BJ (cell line): Measurements from ENCODE around the gene POLR3A. TPM values are rescaled to one million over a fixed set of nuclear protein-coding genes. Genes with fewer than 3 reads are reported as not detected.

Experiments
- CTCF ChIA-PET: fragments of 350-600 bp; formaldehyde crosslinking; extraction: SDS; loops from one replicate; lab custom pipeline; 2021; ENCODE audit warnings: antibody characterized with exemption, inconsistent platforms; lab: Yijun Ruan, JAX
- POLR2A ChIA-PET: fragments of 300-600 bp; sonication (Branson Sonifier 250); formaldehyde crosslinking; extraction: SDS; loops from one replicate; lab custom pipeline; 2021; ENCODE audit warnings: antibody characterized with exemption; lab: Charles Lee
- DNase-seq: peaks from one replicate; pipeline ENCODE4 v3.0.0-alpha.2; 2011; ENCODE audit warnings: low read depth
- H3K27me3 ChIP-seq: 2 replicates; pipeline ENCODE4 v1.6.0; 2011; ENCODE audit warnings: low read length; ENCODE audit not compliant: control insufficient read depth, insufficient read depth
- H3K36me3 ChIP-seq: 2 replicates; pipeline ENCODE4 v1.5.1; 2011; ENCODE audit warnings: low read length; ENCODE audit not compliant: control insufficient read depth, insufficient read depth
- H3K4me3 ChIP-seq: 2 replicates; pipeline ENCODE4 v1.5.1; 2011; ENCODE audit warnings: low read depth, mild to moderate bottlenecking, control low read depth, low read length
- polyA plus RNA-seq: library from polyadenylated mRNA; depleted of rRNA; stranded (reverse); fragments of >200 nt; gene quantifications from 2 replicates; pipeline ENCODE4 v1.2.3, GENCODE V29; 2011
- TF ChIP-seq, protein P1 (sequence below): IDR thresholded peaks from 2 replicates; pipeline ENCODE4 v1.5.1; 2011; ENCODE audit warnings: low read depth, mild to moderate bottlenecking, control low read depth, inconsistent platforms, low read length, moderate library complexity; ENCODE audit not compliant: insufficient read depth

POLR3A gene
- polyA plus RNA-seq, 1 experiment = 12.7 TPM

DNA sequence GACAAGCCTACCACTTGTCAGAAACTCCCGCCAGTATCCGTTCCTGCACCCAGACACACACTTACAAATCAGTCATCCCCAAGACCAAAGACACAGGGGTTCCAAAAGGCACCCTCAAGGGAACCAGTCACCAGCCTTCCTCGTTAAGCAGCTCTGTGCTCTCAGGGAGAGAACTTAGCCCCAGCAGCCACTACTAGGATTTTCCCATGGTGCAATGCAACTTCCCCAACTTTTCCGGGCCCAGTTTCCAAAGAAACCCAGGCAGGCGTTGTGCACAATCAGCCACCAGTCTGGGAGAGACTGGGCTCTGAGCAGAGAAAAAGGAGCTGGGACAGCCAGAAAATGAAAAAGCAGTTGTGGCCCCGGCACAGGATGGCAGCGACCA is 103.9 kb downstream of the POLR3A start:
- Histone ChIP-seq H3K36me3 (0 out of 2 replicates have a peak, but pooled peaks cover 1% of the 10 kb centered on the region), H3K4me3 (peak overlapping the region; percentile 92), H3K27me3 (no peaks in the 10 kb centered on the region)
- POLR2A ChIA-PET = no interaction called here
- DNase-seq = no peak
- TF ChIP-seq, protein P1, sequence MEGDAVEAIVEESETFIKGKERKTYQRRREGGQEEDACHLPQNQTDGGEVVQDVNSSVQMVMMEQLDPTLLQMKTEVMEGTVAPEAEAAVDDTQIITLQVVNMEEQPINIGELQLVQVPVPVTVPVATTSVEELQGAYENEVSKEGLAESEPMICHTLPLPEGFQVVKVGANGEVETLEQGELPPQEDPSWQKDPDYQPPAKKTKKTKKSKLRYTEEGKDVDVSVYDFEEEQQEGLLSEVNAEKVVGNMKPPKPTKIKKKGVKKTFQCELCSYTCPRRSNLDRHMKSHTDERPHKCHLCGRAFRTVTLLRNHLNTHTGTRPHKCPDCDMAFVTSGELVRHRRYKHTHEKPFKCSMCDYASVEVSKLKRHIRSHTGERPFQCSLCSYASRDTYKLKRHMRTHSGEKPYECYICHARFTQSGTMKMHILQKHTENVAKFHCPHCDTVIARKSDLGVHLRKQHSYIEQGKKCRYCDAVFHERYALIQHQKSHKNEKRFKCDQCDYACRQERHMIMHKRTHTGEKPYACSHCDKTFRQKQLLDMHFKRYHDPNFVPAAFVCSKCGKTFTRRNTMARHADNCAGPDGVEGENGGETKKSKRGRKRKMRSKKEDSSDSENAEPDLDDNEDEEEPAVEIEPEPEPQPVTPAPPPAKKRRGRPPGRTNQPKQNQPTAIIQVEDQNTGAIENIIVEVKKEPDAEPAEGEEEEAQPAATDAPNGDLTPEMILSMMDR = no peak
- CTCF ChIA-PET = interaction anchor here (1.0 to 2.1 kb wide), 5 partner anchors 32 to 79 kb away, joined by 3 to 10 read pairs (median 4); no protein-coding TSS in a partner anchor

DNA sequence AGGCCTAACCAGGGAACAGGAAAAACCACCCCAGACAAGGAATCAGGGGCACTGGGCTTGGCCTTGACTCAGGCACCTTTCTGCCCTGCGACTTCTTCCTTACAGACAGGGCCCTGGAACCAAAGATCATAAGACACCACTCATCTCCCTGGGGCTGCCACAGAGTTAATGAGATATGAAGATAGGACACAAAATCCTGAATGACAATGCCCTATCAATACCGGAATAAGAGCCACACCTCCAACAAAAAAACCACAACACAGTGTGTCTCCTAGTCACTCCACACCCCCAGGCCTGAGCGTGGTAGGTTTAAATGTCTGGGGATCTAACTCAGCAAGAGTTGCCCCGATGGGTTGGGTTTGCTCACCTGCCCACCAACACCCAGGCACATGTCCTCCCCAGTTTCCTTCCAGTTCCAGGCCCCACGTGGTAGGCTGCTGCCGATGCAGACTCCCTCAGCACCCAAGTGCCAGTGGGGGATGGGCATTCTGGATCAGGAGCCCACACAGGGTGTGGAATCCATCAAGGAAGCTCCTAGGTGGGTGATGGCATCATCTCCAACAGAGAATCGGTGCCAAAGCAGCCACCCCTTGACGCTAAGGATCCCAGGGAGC is 106.6 kb downstream of the POLR3A start:
- TF ChIP-seq, protein P1 = no peak
- no peaks in the 10 kb centered on the region for H3K27me3 ChIP-seq
- 0 out of 2 replicates have a peak, but pooled peaks cover 1% of the 10 kb centered on the region for H3K36me3 ChIP-seq
- no peak for DNase-seq
- no peak overlapping the region for H3K4me3 ChIP-seq
- ChIA-PET CTCF (no interaction called here), POLR2A (interaction anchor here (0.6 kb wide), 1 partner anchor 14 kb away, joined by 7 read pairs; no protein-coding TSS in a partner anchor)

DNA sequence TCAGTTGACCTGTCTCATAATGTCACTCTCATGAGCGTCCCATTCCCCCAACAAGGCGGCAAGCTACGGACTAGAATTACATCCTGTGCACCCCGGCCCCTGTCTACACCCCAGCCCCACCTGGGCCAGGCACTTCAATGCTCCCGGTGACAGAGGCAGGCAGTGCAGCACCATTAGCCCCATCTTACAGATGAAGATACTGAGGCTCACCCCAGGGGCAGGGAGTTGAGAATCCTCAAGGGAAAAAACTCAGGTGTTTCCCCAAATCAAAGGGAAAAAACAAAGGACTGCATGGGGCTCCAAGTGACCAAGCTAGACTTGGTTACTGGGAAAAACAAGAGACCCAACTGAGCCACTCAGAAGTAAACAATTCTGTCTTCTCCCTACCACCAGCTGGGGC is 107.3 kb downstream of the POLR3A start:
- DNase-seq = no peak
- CTCF ChIA-PET = no interaction called here
- TF ChIP-seq, protein P1 = no peak
- Histone ChIP-seq H3K36me3 (0 out of 2 replicates have a peak, but pooled peaks cover 1% of the 10 kb centered on the region), H3K4me3 (no peak overlapping the region), H3K27me3 (no peaks in the 10 kb centered on the region)
- POLR2A ChIA-PET = no interaction called here

DNA sequence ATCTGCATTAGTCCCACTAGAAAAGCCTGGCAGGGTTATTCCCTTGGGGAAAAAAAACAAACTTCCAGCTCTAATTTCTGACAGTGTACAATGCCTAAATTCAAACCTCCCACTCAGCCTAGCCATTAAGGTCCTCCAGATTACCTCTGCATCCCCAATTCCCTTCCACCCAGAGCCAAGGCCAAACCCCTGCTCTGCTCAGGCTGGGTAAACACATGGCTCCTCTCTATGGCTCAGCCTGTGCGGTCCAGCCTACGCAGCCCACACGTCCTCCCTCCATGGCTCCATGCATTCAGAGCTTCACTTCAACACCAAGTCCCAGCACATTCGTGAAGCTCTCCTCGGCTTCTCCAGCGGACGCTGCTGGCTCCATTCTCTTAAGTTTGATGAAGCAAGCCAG is 107.9 kb downstream of the POLR3A start:
- ChIA-PET POLR2A (no interaction called here), CTCF (interaction anchor here (1.1 kb wide), 1 partner anchor 74 kb away, joined by 4 read pairs; no protein-coding TSS in a partner anchor)

DNA sequence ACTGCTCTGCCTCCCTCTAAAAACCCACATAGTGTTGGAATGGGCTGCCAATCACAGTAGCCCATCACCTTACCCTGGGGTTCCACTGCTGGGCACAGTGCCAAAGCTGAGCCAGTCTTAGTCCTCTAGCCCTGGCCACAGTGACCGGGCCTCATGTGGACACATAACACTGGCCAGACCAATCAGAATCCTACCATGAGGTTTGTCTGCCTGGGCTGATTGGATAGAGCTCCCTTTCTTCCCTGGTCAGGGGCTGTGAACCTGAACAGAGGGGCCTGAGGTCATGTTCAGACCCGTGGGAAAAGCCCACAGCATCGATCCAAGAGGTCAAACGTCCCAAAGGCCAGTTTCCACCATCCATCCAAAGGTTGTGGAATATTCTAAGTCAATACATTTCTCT is 108.8 kb downstream of the POLR3A start:
- CTCF ChIA-PET = interaction anchor here (0.8 to 1.1 kb wide), 2 partner anchors 73 to 74 kb away, joined by 3 to 4 read pairs; no protein-coding TSS in a partner anchor
- H3K36me3 ChIP-seq = 0 out of 2 replicates have a peak, but pooled peaks cover 1% of the 10 kb centered on the region
- H3K27me3 ChIP-seq = no peaks in the 10 kb centered on the region
- TF ChIP-seq, protein P1 = no peak
- DNase-seq = no peak
- no peak overlapping the region for H3K4me3 ChIP-seq
- POLR2A ChIA-PET = no interaction called here

More for the DNA sequence above, 107.9 kb downstream of the POLR3A start:
- H3K36me3 ChIP-seq = 0 out of 2 replicates have a peak, but pooled peaks cover 1% of the 10 kb centered on the region
- no peaks in the 10 kb centered on the region for H3K27me3 ChIP-seq
- H3K4me3 ChIP-seq = no peak overlapping the region
- DNase-seq = no peak
- TF ChIP-seq, protein P1 = no peak
